ENCODE results near the gene RPS19.
"Not testable (repeated sequence)": the region's sequence is repeated elsewhere in the genome, so short reads cannot be mapped to it uniquely, and the experiment has no call there.

The RPS19 gene

DNA sequence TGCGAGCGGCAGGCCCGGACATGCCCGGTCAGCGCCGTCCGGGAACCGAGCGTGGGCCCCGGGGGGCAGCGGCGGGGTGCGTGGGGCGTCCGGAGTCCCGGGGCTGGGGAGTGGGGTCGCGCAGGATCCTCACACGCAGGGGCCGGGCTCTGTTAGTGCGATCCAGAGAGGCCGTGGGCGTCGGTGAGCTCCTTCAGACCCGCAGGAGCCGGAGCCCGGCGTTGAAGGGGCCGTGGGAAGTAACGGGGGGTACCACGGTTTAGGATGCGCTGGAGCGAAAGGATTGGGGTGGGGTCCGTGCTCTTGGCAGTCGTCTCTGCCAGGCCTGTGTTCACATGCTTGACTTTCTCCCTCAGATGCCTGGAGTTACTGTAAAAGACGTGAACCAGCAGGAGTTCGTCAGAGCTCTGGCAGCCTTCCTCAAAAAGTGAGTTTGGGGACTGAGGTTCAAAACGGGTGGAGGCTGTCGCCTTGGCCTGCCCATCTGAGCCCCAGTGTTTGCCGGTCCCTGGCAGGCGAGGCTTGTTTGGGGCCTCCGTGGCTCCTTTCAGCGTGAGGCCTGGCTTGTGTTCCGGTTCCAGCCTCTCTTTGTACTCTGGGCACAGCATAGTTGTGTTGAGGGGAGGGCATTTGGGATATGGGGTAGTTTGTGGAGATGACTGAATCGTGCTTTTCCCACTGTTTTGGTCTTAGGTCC is 512 bp downstream of the RPS19 start:
- peak; percentile 55 for DNase-seq (ENCODE audit: low spot score)

DNA sequence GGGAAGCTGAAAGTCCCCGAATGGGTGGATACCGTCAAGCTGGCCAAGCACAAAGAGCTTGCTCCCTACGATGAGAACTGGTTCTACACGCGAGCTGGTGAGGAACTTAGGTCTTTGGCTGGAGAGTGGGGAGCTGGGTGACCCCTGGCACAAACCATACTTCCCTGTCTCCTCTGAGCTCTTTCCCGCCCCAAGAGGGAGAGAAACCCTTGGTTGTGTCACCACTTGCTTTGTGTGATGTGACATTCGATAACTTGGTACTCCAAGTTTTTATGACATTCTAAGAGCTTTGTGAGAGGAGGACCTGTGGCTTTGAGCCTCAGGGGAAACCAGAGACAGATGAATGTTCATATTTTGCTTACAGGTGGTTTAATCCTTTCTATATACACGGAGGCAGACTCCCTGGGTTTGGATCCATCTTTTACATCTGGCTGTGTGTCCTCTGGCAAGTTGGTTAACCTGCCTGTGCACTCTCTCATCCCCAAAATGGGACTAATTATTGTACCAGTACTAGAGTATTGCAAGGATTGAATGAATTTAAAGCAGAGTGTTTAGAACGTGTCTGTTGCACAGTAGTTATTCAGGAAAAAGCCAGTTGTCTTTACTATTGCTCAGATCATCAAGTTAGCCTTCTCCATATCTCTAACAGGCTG is 1.2 kb downstream of the RPS19 start:
- DNase-seq (ENCODE audit: low spot score), result no peak

DNA sequence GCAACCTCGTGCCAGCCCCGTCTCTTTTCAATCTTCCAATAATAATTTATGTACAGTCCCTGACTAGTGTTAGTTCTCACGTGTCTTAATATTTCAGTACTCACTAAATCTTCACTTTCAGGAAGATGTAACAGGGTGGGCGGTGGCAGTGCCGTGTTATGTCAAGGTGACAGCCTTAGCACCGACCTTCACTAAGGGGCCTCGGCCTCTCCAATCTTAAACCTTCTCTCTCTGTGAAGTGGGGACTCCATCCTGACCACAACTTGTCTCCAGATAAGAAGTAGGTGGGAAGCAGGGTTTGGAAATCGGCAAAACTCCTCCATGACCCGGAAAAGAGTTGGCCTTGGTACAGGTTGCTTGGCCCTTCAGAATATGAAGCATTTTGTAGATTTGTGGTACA is 1.8 kb downstream of the RPS19 start:
- no peak for DNase-seq (ENCODE audit: low spot score)

DNA sequence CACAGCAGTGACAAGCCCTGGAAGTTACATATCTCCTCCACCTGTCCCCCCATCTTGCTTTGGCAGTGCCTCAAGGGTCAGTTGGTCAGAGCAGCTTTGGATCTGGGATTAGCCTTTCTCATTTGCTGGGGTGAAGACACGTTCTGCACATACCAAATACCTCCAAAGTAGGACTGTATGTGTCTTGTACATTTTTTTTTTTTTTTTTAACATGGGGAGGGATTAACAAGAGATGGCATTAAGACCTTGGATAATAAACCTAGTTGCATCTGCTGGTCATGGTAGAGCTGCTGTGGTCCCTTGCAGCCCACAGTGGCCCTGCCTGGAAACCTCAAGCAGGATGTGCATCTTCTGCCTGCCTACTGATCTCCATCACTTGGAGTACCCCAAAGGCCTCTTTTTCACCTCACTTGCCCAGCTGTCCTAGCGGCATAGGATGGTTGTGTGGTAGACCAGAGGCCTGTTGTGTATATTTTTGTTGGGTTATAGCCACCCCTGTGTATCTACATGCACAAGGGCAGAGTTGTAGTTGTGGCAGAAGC is 2.5 kb downstream of the RPS19 start:
- DNase-seq (ENCODE audit: low spot score), result no peak

DNA sequence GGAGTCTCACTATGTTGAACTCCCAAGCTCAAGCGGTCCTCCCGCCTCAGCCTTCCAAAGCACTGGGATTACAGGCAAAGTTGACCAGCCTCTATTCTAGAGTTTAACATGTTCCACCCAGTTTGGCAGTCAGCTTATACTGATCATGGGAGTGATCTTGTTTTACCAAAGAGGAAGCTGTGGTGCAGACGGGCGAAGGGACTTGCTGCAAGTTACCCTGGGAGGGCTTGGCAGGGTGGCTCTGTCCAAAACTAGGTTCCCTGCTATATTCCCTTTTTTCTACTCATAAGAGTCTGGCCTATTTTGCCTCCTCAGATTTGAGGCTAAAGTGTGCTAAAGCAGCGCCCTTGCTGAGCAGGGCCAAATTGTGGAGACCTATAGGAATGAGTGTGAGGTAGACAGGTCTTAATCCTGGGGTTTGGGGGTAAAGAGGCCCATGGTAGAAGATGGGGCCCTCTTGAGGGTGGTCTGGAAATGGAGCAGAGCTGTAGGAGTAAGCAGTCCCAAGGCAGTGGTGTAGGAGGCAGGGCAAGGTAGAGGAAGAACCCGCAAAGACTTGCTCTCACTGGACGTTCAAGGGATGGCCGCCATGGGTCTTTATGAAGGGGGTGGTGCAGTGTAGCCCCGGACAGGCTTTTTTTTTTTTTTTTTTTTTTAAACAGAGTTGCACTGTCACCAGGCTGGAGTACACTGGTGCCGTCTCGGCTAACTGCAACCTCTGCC is 3.3 kb downstream of the RPS19 start:
- DNase-seq (ENCODE audit: low spot score), result no peak

DNA sequence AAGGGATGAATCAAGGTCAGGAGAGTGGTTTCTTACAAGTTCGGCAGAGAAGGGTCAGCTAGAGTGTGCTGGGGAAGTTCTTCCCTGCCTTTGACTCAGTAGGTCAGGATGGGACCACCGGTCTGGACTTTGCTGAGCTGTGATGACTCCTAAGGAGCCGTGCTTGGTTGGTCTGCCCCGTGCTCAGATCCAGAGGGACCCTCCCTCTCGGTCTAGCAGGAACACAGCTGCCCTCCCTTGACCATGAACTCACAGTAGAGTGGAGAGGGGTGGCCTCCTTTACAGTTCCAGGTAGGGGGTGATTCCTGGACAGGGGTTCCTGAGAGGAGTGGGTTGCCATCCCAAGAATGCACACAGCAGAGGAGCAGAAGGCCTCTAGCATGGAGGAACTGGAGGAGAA is 4.3 kb downstream of the RPS19 start:
- no peak for DNase-seq (ENCODE audit: low spot score)

DNA sequence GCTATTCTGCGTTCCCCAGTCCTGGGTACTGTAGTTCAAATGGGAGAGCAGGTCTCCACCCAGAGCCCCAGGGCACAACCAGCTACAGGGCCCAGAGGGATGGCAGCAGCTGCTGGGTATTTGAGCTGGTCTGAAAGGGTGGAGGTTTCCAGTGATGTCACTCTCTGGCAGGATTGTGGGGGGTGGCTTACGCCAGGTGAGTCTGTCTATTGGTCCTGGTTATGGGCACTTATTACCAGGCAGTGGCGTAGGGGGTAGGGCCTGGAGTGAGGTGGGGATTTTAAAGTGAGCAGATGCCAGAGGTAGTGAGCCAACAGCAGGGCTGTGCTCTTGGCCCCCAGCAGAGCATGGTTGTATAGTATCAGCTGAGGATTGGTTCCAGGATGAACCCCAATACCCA is 6.2 kb downstream of the RPS19 start:
- DNase-seq (ENCODE audit: low spot score), result no peak

DNA sequence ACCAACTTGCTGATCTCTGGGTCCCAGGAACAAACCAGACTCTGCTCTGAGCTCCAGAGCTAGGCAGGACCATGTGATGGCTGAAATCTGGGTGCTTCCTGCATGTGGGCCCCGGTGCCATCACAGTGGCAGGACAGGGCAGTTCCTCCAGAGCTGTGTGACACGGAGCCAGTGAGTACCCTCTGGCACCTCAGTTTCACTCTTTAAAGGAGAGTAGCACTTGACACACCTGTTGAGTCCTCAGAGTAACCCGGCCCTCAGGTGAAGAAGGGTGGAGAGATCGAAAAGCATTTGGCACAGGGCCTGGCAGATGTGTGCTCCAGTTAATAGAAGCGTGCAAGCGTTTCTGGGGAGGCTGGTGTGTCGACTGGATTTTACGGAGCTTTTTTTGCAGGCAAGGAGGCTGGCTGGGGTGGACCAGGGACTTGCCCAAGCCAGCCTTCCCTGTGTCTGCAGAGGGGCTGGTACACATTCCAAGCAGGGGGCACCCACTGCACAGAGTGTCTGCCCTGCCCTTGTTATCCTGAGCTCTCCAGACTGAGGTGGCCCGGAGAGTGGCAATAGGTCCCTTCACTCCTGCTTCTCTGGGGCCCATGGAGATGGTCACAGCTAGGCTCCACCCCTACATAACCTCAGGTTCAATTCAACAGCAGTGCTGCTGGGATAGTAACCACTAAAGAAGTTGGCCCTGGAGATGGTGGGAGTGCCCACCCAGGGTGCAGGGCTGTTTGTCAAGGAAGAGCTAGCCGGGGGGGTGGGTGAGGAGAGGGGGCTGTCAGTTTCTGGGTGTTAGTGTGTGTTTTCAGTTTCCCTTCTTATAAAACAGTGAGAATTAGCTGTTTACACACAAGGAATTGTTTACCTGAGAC is 8.3 kb downstream of the RPS19 start:
- no peak for DNase-seq (ENCODE audit: low spot score)

DNA sequence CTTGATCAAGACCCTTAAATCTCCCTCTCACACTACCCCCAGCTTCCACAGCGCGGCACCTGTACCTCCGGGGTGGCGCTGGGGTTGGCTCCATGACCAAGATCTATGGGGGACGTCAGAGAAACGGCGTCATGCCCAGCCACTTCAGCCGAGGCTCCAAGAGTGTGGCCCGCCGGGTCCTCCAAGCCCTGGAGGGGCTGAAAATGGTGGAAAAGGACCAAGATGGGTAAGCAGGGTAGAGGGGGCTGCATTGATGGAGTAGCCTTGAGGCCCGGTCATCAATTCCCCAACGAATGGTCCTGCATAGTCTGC is 8.9 kb downstream of the RPS19 start:
- no peak for DNase-seq (ENCODE audit: low spot score)

DNA sequence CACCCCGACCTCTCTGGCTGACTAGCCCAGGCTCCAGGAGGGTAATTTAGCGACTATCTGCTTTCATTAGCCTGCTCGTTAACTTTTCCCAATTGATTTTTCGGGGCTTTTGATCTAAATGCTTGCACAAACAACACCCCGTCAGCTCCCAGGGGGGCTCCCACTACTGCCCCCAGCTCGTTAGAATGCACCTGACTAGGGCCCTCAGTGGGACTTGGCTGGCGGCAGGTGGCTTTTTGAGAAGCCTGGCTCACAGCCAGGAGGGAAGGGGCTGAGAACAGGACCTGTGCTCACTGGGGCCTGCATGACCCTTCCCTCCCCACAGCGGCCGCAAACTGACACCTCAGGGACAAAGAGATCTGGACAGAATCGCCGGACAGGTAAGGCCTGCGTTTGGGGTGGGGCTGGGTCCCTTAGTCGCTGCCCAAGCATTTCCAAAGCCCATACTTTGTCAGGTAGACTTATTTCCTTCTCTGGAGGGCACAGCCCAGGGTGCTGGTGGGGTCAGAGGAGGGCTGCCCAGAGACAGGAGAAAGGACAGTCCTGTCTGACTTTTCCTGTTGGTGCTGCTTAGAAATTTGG is 9.4 kb downstream of the RPS19 start:
- DNase-seq (ENCODE audit: low spot score), result no peak

DNA sequence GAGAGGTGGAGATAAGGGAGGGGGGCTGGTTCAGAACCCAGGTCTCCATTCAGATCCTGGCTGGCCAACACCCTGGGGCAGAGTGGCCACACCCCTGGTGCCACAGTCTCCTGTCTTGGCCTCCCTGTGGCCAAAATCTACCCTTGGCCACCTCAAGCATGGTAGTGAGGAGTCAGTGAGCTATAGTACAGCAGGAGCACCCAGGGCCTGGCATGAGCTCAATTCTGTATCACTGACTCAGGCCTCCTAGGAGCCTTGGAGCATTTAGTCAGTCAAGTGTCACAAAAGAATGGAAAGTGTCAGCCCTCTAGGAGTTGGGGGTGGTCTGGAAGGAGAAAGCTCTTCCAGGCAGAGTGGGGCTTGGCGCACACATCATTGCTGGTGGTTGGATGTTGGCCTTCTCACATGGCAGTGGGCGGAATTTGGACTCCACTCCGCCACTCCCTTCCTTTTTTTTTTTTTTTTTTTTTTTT is 10.4 kb downstream of the RPS19 start:
- DNase-seq (ENCODE audit: low spot score), result no peak

DNA sequence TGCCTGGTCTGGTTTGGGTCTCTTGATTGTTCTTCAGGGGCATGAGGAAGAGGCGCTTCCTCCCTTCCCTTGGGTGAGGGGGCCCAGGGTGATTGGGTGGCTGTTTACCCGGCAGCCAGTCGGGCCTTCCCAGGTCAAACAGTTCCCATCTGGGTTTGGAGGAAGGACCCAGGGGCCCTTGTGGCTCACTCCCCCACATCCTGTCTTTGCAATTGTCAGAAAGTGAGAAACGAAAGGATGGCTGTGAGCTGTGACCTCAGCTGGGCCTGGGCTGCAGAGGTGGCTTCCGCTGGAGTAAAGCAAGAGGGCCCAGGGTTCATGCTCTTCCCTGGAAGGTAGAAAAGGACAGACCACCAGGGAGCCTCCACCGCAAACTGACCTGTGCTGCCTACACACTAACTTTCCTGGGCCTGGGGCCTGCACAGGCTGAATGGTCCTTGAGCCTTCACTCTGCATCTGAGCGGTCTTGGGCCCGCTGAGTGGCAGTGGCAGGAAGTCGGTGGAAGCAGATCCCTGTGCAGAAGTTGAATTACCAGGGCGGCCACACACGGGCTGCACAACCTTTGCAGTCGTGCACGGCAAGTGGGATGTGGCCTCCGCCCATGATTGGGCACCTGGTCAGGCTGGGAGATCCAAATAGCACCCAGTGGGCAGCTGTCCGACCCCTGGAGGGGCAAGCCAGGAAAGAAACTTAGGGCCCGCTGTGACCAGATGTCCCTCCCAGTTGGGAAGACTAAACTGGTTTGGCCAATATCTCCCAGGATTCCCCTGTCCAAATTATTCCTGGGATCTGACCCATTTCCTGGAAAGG is 11.7 kb downstream of the RPS19 start:
- DNase-seq (ENCODE audit: low spot score), result no peak

DNA sequence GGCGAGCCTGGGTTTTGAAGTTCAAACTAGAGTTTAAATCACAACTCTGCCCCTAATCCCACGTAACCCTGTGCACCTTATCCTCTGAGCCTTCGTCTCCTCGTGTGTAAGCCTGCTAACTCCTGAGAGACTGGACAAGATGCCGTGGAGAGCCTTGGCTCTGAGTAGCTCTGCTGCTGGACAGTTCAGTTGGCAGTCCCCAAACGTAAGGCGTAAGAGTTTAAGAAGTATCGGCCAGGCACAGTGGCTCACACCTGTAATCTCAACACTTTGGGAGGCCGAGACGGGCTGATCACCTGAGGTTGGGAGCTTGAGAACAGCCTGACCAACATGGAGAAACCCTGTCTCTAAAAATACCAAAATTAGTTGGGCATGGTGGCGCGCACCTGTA is 12.3 kb downstream of the RPS19 start:
- no peak for DNase-seq (ENCODE audit: low spot score)

DNA sequence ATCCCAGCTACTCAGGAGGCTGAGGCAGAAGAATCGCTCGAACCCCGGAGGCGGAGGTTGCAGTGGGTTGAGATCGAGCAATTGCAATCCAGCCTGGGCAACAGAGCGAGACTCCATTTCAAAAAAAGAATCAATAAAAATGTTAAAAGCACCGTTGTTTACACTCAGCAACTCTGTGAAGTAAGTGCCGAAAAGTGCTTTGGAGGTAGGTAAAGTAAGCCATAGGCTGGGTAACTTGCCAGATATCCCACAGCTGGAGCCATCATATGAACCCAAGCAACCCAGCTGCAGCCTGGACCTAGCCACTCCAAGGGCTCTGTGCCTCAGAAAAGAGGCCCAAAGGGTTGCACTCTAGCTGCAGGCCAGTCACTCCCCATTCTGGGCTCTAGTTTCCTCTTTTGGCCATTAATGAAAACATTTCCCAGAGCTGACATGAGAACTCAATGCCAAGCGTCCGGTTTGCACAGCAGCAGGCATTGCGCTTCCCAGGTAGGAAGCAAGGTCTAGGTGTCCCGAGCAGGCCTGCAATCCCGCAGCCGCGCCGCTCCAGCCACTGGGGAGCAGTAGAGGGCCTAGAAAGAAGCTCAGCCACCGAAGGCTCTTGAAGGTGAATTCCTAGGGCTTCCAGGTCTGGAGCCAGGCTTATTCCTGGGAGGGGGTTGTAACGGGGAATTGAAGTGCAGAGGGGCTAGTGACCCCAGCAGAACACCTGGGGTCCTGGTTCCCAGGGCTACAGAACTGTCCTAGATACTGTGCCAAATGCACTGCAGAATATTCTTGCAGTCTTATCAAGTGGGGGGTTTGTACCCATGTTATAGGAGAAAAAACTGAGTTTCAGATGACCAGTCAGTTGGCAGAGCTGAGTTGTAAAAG is 13.0 kb downstream of the RPS19 start:
- DNase-seq (ENCODE audit: low spot score), result peak; percentile 39

DNA sequence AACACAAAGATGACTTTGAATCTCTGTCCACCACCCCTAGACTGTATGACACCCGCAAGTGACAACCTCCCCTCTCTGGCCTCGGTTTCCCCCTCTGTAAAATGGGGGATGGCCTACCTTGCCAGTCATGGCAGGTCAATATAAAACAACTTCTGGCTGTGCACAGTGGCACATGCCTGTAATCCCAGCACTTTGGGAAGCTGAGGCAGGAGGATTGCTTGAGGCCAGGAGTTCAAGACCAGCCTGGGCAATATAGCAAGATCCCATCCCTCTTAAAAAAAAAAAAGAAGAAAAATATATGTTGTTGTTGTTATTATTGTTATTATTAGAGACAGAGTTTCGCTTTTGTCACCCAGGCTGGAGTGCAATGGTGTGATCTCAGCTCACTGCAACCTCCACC is 15.9 kb downstream of the RPS19 start:
- DNase-seq (ENCODE audit: low spot score), result not testable (repeated sequence)

DNA sequence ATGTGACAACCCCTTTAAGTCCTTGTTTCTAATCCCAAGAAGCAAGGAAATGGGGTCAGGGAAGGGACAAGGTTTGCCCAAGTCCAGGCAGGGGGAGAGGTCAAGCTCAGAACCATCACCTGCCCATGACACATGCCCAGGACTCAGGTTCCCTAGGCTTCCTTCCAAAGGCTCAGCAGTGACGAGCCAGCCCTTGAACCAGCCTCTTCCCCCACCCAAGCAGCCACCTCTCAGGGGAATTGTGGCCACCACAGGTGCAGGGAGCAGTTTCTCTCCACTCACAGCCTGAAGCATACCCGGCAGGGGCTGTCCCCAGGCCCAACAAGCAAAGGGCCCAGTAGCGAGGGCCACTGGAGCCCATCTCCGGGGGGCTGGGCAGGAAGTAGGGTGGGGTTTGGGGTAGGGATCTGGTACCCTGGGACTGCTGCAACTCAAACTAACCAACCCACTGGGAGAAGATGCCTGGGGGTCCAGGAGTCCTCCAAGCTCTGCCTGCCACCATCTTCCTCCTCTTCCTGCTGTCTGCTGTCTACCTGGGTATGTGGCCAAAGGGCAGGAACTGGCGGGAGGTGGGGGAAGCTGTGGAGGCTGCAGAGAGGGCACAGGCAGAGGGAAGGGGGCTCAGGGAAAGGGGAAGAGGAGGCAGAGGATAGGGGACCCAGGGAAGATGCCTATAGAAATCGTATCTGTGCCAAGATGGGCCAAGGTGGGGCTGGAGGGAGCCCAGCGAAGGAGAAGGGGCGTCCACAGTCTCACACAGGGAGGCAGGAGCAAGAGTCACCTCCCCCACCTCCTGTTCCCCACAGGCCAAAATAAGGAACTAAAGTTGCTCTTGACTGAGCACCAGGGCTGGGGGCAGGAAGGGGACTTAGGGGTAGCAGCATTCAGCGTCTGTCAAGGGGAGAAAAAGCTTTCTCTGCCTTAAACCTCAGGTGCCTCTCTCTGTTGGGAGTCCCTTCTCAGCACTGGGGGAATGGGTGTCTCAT is 17.1 kb downstream of the RPS19 start, which contains the start of gene CD79A:
Gene CD79A, plus strand, starts transcription at position 433 of the 986 bp plus-strand sequence. Its CDS starts 26 bp downstream, at position 459.
- DNase-seq (ENCODE audit: low spot score), result no peak

DNA sequence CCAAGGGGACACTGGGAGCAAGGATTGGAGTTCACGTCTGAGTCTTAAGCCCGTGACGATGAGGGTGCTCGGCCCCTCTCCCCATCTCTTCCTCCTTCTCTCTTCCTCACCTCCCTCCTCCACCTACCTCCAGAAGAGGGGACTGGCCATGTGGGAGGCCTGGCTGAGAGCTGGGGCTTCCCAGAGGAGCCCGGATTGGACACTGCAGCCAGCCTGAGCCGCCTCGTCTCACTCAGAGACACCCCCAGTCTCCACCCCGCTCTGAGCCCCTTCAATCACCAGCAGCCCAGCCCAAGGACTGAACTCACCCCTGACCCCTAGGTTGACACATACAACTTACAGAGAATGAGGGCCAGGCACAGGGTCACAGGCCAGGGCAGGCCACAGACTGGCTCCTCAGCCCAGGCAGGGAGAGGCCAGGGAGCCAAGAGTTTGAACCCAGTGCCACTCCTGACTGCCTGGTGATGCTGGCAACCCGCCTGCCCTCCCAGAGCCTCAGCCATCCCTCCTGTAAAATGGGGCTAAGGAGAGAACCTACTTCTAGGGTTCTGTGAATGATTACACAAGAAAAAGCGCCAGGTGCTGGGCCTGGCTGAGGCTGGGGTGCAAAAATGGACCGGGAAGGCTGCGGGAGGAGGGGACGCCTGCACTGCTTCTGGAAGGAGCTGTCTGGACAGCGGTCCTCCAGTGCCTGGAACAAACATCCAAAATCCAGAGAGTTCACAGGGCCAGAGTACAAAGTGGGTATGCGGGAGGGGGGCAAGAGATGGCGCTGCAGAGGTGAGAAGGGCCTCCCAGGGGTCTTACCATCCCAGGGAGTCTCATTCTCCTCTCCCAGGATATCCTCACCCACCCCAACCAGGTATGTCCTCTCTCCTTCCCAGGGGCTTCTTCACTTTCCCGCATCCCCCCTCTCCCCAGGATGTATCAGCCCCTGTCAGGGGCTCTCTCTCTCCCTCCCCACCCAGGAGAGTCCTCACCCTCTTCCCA is 18.2 kb downstream of the RPS19 start:
- DNase-seq (ENCODE audit: low spot score), result no peak
